ENCODE results near the gene CD300LF. TPM values are rescaled to one million over a fixed set of nuclear protein-coding genes. Genes with fewer than 3 reads are reported as not detected.

Gene CD300LF
- total RNA-seq, 1 donor from 2014 or later = not detected

DNA sequence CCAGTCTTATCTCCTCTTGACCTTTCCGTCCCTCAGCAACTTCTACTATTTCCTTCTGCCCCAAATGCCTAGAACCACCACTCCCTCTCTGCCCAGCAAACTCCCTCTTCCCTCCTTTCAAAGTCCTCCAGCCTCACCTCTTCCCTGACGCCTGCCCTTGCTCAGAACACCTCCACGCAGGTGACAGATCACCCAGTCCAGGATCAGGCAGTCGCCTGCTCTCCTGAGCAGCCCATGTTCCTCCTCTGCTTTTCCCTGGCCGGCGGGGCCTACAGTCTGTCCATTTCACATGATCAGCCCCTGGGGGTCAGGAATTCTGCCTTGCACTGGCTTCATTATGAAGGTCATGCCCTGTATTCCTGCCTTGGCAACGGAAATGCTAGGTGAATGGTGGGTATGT, 422 bp downstream of the CD300LF start:
- Mint-ChIP-seq H3K4me3 (ENCODE audit: unreplicated experiment) (no peak overlapping the region), H3K4me1 (ENCODE audit: low read depth, unreplicated experiment) (no peaks in the 10 kb centered on the region), H3K36me3 (ENCODE audit: unreplicated experiment) (no peaks in the 10 kb centered on the region), H3K27me3 (ENCODE audit: unreplicated experiment) (no peaks in the 10 kb centered on the region), H3K27ac (ENCODE audit: unreplicated experiment) (no peak overlapping the region), H3K9me3 (ENCODE audit: unreplicated experiment) (peaks cover 2% of the 10 kb centered on the region)
- TF ChIP-seq, protein P1, sequence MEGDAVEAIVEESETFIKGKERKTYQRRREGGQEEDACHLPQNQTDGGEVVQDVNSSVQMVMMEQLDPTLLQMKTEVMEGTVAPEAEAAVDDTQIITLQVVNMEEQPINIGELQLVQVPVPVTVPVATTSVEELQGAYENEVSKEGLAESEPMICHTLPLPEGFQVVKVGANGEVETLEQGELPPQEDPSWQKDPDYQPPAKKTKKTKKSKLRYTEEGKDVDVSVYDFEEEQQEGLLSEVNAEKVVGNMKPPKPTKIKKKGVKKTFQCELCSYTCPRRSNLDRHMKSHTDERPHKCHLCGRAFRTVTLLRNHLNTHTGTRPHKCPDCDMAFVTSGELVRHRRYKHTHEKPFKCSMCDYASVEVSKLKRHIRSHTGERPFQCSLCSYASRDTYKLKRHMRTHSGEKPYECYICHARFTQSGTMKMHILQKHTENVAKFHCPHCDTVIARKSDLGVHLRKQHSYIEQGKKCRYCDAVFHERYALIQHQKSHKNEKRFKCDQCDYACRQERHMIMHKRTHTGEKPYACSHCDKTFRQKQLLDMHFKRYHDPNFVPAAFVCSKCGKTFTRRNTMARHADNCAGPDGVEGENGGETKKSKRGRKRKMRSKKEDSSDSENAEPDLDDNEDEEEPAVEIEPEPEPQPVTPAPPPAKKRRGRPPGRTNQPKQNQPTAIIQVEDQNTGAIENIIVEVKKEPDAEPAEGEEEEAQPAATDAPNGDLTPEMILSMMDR (IDR thresholded peaks at IDR 0.05; ENCODE audit: partially characterized antibody, unreplicated experiment) = no peak
- DNase-seq = no peak

DNA sequence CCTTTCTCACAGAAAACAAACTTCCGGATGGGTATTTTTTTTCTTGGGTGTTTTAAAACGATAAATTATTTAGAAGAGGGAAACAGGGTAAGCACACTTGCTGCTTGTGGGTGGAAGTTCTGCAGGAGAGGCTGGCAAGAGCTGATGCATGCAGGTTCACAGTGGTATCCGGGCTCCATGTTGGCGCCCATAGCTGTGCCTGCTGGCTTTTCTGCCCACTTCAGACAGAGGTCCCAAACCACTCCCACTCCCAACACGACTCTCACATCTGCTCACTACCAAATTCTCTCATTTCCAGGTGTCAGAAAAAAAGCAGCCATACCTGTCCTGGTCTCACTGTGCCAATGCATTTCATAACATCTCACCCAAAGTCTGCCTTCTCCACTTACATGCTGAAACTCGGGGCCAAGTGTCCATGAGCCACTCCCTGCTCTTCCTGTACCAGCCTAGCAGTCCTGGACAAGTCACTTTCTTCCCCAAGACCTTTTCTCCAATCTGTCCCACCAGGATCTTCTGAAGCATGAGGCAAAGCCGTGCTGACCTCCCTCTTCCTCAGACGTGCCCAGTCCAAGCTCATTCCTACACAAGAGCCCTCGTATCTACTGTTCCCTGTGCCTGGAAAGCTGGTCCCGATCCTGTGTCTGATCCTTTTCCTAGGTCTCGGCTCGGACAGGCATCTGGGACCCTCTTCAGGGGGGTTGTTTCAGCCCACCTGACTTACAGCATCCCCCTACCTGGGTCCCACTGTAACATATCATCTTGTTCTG, 1.5 kb downstream of the CD300LF start:
- Mint-ChIP-seq H3K4me1 (ENCODE audit: low read depth, unreplicated experiment) (no peaks in the 10 kb centered on the region), H3K36me3 (ENCODE audit: unreplicated experiment) (no peaks in the 10 kb centered on the region), H3K27ac (ENCODE audit: unreplicated experiment) (no peak overlapping the region), H3K27me3 (ENCODE audit: unreplicated experiment) (peaks cover 2% of the 10 kb centered on the region), H3K9me3 (ENCODE audit: unreplicated experiment) (peaks cover 3% of the 10 kb centered on the region), H3K4me3 (ENCODE audit: unreplicated experiment) (no peak overlapping the region)
- DNase-seq = no peak
- TF ChIP-seq, protein P1 (IDR thresholded peaks at IDR 0.05; ENCODE audit: partially characterized antibody, unreplicated experiment) = no peak

DNA sequence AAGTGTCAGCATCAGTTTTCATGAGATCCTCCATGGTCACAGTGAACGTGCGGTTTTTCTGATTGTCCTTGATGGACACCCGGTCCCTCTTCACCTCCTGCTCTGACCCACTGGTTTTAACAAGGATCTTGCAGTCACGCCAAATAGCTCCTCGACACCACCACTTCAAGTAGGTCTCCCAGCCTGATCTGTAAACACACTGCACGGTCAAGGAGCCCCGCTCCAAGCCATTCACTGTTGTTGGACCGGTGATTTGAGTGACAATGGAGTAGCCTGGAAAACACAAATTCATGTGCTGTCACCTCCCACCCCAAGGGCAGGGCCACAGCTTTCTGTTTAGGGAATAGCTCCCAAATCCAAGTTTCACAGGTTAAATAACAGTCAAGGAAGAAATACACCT, 8.2 kb downstream of the CD300LF start:
- H3K9me3 Mint-ChIP-seq (ENCODE audit: unreplicated experiment) = peaks cover 4% of the 10 kb centered on the region
- no peaks in the 10 kb centered on the region for H3K36me3 Mint-ChIP-seq (ENCODE audit: unreplicated experiment)
- TF ChIP-seq, protein P1 (IDR thresholded peaks at IDR 0.05; ENCODE audit: partially characterized antibody, unreplicated experiment) = no peak
- no peak for DNase-seq
- H3K27me3 Mint-ChIP-seq (ENCODE audit: unreplicated experiment) = peaks cover 5% of the 10 kb centered on the region
- no peaks in the 10 kb centered on the region for H3K4me1 Mint-ChIP-seq (ENCODE audit: low read depth, unreplicated experiment)
- H3K4me3 Mint-ChIP-seq (ENCODE audit: unreplicated experiment) = no peak overlapping the region
- no peak overlapping the region for H3K27ac Mint-ChIP-seq (ENCODE audit: unreplicated experiment)

DNA sequence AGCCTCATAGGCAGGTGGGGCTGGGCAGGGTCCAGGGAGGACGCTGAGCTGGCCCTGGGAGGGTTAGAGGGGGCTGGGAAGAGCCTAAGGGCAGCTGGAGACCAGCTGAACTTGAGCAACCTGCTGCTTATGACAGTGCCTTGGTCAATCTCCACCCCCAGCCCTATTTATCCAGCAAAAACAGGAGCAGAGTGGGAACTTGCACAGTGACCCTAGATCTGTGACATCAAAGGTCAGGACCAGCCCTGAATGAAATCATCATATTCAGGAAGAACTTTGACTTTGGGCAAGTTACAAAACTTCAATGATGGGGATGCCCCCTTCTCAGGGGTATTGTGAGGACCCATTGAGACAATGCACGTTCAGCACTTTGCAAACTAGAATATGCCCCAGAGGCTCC, 9.4 kb downstream of the CD300LF start:
- Mint-ChIP-seq H3K9me3 (ENCODE audit: unreplicated experiment) (peaks cover 4% of the 10 kb centered on the region), H3K36me3 (ENCODE audit: unreplicated experiment) (no peaks in the 10 kb centered on the region), H3K4me1 (ENCODE audit: low read depth, unreplicated experiment) (no peaks in the 10 kb centered on the region), H3K27ac (ENCODE audit: unreplicated experiment) (no peak overlapping the region), H3K4me3 (ENCODE audit: unreplicated experiment) (no peak overlapping the region), H3K27me3 (ENCODE audit: unreplicated experiment) (peaks cover 5% of the 10 kb centered on the region)
- TF ChIP-seq, protein P1 (IDR thresholded peaks at IDR 0.05; ENCODE audit: partially characterized antibody, unreplicated experiment) = no peak
- no peak for DNase-seq

DNA sequence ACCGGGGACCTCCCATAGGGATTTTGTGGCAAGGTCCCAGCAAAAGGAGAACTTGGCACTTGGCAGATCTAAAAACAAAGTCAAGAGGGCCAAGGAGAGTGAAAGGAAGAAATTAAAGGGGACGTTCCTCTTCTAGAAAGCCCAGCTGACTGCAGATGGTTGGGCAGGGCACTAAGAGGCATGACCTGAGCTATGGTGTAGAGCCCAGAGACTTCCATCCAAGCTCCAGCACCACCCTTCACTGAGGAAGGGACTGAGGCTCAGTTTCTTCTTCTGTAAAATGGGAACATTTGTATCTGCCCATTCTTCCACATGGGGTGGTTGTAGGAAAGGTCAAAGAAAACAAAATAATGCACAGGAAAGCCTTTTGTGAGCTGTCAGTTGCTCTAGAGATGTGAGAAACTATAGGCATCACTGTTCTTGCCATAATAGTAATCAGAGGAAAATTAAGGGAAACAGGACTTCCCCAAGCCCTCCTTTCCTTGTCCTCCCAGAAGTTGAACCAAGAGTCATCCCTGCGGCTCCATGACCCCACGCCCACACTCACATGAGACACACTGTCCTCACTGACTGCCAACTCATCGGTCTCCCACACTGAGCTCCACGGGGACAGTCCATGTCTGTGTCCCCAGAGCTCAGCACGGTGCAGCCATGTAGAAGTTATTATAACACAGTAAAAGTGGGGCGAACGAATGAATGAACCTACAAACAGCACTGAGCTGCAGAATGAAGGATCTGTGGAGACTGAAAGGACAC, 10.4 kb downstream of the CD300LF start:
- Mint-ChIP-seq H3K36me3 (ENCODE audit: unreplicated experiment) (no peaks in the 10 kb centered on the region), H3K4me1 (ENCODE audit: low read depth, unreplicated experiment) (no peaks in the 10 kb centered on the region), H3K27ac (ENCODE audit: unreplicated experiment) (no peak overlapping the region), H3K9me3 (ENCODE audit: unreplicated experiment) (peaks cover 4% of the 10 kb centered on the region), H3K4me3 (ENCODE audit: unreplicated experiment) (no peak overlapping the region), H3K27me3 (ENCODE audit: unreplicated experiment) (peaks cover 9% of the 10 kb centered on the region)
- no peak for DNase-seq
- TF ChIP-seq, protein P1 (IDR thresholded peaks at IDR 0.05; ENCODE audit: partially characterized antibody, unreplicated experiment) = no peak
